Activated T-cell treated with anti-CD3 and anti-CD28 coated beads for 24 hours (primary cell): ENCODE results near the gene SNORC.
"Not testable (repeated sequence)": the region's sequence is repeated elsewhere in the genome, so short reads cannot be mapped to it uniquely, and the experiment has no call there.

Experiments used
- DNase-seq: peaks from one replicate; pipeline ENCODE4 v3.0.0-alpha.2; 2020; ENCODE audit warnings: low read depth

The SNORC gene

GRCh38 chr2:232896720-232897597 lies 26.9 kb downstream of the SNORC start:
- DNase-seq, result no peak

DNA sequence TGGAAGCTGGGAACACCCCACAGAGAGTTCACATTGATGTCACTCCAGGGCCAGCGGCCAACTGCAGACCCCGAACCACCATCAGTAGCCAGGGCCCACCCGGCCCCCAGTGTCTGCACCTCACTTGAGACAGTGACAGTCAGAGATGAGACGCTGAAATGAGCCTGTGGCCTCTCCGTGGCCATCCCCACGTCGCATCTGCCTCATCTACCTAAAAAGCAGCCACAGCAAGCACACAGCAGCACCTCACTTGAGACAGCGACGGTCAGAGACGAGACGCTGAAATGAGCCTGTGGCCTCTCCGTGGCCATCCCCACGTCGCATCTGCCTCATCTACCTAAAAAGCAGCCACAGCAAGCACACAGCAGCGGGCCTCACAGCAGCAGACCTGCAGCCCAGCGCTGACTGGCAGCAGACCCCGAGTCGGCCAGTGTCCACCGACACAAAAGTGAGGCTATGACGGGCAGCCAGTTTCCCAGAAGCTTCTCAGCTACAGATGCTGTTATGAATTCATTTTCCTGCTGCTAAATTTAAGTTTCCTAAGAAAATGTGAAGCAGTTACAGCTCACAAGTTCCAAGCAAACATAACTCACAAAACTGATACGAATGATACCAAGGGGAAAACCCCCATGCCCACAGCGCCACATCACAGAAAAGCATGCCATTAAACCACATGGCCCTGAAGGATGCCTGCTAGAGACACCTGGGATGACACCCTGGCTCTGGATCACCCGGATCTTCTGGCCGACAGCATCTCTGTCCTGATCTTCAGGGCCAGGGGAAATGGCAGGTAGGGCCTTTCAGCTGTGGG lies 27.7 kb downstream of the SNORC start:
- peak; percentile 39 for DNase-seq

- DNase-seq, result no peak
These were observed 28.8 kb downstream of the SNORC start for GRCh38 chr2:232898592-232899543.

DNA sequence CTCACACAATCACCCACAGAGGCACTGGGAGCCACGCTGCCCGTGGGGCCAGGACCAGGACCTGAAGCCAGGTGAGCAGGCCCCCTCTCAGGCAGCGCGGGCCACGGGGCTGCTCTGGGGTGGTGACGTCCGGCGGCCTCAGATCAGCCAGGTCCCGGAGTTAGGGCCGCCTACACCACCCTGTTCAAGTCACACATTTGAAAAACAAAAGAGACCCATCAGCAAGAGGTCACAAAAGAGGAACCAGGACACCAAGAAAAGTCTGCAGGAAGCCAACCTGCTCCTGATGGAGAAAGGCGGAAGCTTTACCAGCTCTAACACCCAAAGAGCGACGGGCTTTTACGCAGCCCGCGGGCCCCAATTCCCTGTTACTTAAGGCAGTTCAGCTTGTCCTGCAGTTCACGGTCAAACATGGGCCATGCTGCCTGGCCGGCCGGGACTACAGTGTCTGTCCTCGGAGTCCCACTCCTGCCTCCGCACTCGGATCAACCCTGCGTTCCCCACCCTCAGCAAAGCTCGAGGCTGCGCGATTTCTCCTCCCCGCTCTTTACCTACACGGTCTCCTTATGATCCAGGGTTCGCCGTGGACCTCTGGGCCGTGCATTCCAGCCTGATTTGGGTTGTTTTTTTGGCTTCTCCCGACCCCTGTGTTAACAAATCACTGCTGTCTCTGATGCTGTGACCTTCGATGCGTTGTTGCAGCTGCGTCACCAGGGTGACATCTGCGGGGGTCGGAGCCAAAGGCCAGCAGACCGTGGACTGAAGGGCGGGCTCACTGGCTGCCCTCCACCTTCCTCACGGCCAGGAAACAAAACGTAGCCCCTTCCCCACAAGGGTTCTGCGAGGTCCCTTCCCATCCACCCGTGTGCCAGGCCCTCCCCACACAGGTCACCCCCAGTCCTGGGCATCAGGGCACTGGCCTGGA lies 31.0 kb downstream of the SNORC start:
- no peak for DNase-seq

- peak; percentile 19 for DNase-seq
These were observed 31.9 kb downstream of the SNORC start for GRCh38 chr2:232901736-232902578.

DNA sequence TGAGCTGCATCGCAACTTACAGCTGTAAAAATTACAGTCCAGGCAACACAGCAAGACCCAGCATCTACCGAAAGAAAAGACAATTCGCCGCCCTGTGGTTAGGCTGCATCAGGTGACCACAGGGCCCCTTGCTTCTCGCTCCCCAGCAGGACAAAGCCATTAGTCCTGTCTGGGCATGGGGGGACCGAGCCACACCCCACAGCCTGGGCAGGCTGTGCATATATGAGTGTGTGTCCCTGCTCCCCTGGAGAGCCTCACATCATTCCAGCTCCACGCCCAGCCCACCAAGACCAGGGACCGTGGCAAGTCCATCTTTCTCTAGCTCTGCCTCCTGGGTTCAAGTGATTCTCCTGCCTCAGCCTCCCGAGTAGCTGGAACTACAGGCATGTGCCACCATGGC lies 33.9 kb downstream of the SNORC start:
- no peak for DNase-seq

DNA sequence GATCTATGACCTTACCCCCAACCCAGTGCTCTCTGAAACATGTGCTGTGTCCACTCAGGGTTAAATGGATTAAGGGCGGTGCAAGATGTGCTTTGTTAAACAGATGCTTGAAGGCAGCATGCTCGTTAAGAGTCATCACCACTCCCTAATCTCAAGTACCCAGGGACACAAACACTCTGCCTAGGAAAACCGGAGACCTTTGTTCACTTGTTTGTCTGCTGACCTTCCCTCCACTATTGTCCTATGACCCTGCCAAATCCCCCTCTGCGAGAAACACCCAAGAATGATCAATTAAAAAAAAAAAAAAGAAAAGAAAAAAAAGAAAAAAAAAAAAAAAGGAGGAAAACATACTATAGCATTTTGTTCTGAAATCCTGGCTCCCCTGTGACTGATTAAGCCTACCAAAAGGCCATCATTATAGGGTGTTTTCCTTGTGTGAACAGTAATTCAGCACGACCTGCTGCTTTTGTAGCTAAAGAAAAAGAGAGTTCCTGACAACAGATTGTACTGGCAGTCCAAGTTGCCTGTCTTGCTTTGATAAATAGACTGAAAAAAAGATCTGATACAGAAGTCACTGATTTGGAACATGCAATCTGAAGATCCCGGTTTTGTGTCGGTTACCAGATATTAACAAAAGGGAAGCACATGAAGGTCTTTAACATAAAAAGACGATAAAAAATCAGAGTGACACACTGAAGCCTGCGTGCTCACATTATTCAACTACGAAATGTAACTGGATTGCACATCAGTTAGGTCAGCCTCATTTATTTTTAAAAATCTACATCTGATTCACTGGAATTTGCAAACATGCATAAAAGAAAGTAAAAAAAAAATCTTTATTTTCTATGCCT lies 37.0 kb downstream of the SNORC start:
- not testable (repeated sequence) for DNase-seq

DNA sequence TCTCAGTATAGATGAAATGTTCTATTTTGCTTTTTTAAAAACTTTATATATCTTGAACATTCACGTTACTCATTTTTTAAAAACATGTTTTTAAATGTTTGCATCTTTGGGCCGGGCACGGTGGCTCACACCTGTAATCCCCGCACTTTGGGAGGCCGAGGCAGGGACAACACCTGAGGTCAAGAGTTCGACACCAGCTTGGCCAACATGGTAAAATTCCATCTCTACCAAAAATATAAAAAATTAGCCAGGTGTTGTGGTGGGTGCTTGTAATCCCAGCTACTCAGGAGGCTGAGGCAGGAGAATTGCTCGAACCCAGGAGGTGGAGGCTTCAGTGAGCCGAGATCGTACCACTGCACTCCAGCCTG lies 37.6 kb downstream of the SNORC start:
- not testable (repeated sequence) for DNase-seq

DNA sequence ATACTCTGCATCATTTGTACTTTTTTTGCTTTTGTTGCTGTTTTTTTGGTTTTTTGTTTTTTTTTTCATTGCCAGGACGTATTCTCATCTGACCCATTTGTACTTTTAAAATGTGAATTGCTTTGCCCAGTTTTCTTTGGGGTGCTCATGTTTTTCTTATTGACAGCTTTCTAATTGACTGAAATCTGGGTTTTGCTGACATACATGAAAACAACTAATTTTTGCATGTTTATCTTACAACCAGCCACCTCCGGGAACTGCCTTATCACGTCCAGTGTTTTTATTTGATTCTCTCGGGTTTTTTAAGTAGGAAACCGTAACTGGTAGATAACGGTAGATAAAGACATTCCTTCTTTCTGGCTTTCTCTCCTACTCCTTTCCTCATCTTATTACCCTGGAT lies 38.6 kb downstream of the SNORC start:
- no peak for DNase-seq

DNA sequence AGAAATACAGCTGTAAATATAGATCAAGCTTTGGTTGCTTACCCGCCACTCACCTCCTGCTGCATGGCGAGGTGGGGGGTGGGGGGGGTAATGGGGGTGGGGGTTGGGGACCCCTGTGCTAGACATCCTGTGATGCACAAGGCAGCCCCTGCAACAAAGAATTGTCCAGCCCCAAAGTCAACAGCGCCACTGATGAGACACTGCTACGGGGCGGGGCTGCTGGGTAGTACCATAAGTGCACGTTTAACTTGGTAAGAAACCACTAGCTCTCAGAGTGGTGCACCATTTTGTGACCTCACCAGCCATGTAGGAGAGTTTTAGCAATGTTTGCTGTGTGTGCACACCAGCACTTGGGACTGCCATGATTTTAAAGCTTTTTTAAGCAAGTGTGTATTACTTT lies 40.3 kb downstream of the SNORC start:
- no peak for DNase-seq

DNA sequence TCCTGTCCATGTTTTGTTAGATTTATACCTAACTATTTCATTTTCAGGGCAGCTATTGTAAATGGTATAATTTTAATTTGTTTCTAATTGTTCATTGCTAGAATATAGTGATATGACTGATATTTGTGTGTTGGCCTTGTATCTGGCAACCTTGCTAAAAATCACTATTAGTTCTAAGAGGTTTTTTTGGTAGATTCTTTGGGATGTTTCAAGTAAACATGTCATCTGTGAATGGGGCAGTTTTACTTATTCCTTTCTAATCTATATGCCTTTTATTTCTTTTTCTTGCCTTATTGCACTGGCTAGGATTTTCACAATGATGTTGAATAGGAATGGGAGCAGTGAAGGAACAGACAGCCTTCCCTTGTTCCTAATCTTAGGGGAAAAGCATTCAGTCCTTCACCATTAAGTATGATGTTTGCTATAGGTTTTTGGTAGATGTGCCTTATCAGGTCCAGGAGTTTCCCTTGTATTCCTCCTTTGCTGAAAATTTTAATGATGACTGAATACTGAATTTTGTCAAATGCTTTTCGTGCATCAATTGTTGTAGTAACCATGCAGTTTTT lies 41.7 kb downstream of the SNORC start:
- no peak for DNase-seq

DNA sequence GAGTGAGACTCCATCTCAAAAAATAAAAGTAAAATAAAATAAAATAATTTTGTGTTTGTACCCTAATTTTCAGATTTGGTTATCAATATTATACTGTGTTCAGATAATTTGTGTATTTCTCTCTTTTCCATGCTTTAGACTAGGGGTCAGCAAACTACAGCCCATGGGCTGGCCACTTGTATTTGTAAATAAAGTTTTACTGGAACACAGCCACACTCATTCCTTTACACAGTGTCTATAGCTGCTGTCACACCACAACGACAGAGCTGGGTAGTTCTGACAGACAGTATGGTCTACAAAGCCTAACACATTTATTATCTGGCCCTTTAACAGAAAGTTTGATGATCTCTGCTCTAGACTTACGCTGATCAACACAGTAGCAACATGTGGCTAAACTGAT lies 43.8 kb downstream of the SNORC start:
- DNase-seq, result no peak

- no peak for DNase-seq
These were observed 49.1 kb downstream of the SNORC start for GRCh38 chr2:232919141-232919540.

GRCh38 chr2:232920055-232920454 lies 50.0 kb downstream of the SNORC start:
- no peak for DNase-seq

DNA sequence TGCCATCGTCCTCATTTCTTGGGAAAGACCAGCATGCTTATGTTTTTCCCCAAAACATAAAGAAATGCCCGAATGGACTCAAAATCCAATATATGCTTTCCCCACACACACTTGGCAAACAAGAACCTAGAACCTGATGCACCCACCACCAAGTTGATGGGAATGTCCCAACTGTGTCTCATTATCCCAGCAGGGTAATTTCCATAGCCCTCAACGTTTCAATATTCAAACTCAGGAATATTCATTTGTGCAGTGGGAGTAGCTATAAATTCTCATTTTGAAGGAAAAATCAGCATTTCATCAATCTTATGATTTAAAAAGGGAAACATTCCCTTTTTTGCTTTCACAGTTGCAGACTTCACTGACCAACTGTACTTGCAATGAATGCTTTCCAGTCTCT lies 50.7 kb downstream of the SNORC start:
- no peak for DNase-seq

- no peak for DNase-seq
These were observed 54.4 kb downstream of the SNORC start for GRCh38 chr2:232924433-232924832.

DNA sequence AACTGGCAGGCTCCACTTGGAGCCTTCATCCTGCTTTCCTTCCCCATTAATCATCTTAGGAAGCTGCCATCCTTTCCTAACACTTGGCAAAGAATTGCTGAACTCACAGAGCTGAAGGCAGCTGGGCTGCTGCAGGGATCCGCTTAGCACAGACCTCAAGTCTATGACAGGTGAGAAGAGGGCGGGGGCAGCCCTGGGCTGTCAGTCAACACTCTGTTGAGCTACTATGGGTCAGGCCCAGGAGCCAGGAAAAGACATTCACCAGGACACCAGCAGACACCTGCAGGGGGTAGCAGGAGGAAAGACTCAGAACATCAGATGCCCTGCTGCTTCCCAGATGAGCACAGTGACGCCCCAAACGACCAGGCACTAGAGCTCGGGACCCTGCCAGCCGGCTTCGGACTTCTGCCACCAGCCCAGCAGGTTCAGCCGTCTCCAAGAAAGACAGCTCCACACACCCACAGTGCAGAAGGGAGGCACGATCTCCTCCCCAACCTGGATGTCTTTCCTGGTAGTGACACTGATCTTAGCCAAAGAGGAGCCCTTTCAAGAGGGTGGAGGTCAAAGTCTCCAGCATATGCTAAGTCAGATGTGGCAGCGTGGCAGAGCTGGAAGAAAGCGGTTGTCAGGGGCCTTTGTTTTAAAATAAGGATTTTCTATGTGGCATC lies 55.2 kb downstream of the SNORC start:
- no peak for DNase-seq

DNA sequence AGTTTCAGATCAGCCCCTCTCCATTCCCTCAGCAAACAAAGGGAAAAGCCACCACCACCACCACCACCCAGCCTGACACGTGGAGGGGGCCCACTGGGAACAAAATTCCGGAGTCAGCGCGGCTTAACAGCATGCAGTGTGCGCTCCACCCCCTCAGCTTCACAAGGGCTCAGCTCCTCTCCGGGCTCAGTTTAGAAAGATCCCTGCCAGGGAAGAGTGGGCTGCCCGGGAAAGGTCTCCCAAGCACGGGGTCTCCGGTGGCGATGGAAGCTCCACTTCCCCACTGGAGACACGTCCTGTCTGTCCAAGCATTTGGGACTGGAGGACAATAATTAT lies 55.7 kb downstream of the SNORC start:
- no peak for DNase-seq
